NCI-H1105 treated with DMSO at 0.1 percent for 48 hours (cell line): ENCODE data around the gene AGTPBP1.
"Not testable (repeated sequence)": the region's sequence is repeated elsewhere in the genome, so short reads cannot be mapped to it uniquely, and the experiment has no call there.

Experiments used
- DNase-seq: peaks from one replicate; lab custom pipeline; 2025; lab: John Stamatoyannopoulos, UW

Gene AGTPBP1

DNA sequence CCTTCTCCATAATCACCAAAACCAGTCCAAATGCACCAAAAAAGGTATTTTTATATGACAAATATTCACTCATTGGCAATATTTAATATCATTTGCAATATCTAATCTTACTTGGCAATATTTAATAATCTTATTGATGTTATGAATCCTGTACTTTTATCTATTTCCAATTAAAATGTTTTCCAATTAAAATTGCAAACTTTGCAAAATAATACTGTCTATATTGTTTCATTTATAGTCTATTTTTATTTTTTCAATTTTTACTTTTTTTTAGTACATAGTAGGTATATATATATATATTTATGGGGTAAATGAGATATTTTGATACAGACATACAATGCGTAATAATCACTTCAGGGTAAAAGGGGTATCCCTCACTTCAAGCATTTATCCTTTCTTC is 109.9 kb downstream of the AGTPBP1 start:
- DNase-seq, result no peak

DNA sequence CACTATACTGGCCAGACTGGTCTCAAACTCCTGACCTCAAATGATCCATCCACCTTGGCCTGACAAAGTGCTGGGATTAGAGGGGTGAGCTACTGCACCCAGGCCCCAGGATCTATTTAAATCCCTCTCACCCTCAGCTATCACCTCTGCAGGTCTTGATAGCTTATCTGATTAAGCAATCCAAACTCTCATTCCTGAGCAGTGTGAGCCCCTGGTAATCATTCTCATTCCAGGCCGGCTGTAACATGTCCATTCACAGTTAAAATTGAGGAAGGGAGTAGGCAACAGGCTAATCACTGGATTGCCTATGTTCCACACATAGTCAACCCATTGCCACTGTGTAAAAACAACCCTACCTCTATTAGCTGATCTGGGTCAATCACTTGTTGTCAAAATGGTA is 111.1 kb downstream of the AGTPBP1 start:
- no peak for DNase-seq

DNA sequence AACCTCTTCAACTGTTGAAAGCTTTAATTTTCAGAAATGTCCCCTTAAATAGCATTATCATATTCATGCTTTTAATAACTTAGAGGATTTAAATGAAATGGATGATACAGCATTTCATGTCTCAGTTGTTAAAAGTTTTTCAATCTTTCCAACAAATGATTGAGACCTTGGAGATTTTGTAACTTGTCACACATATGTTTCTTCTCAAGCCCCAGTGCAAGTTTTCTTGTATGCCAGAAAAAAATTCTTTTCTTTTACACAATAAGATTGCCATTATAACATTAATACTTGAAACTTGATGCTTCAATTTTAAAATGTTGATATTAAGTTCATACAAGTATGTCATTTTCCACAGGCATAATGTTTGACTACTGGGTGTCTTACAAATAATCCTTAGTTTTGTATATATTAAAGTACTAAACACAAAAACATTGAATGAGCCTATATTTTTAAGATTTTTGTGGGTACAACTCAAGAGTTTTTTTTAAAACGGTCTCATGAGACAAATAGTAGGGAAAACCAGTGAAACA is 124.5 kb downstream of the AGTPBP1 start:
- no peak for DNase-seq

DNA sequence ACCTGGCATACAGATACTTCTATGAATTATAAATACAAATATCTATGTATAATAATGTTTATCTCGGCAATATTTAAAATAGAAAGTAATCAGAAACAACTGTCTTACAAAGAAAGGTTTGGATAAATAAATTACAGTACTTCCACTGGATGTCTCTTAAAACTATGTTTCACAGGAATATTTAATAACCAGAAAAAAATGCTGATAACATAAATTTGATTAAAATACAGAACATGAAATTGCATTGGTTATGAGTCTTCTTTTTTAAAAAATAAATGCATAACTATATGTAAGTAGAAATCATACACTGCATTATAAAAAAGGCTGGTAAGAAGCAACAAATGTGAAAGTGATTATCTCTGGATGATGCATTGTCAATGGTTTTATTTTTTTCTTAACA is 126.0 kb downstream of the AGTPBP1 start:
- no peak for DNase-seq

DNA sequence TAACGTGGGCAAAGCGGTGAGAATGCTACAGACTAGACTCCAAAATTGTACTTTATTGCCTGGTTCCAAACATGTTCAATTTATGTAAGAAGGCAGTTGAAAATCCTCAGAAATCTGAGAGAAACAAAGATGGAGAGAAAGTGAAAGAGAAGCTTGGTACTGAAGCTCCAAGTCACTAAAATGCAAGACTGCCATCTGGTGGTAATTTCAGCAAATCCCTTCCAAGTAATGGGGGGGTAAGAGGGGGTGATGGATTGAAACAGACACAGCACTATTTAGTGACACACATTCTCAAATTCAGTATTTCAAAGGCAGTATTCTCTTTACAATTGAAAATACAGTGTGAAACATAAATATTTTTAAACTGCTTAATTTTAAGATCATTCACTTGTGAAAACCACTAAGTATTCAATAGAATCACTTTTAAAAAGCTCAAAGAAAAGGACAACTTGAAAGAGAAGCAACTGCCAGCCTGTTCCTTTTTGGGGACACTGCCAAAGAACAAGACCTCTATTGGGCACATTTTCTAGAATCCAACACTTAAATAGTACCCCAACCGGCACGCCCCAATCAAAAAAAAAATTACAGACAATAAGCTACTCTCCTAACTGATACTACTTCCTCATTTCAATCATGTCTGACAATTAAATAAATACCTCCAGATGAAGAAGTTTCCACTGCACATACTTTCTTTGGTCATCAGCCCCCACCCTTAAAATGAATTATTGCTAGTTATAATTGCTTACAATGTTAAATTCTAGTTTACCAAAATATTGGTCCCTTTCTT is 131.5 kb downstream of the AGTPBP1 start:
- peak; percentile 67 for DNase-seq

DNA sequence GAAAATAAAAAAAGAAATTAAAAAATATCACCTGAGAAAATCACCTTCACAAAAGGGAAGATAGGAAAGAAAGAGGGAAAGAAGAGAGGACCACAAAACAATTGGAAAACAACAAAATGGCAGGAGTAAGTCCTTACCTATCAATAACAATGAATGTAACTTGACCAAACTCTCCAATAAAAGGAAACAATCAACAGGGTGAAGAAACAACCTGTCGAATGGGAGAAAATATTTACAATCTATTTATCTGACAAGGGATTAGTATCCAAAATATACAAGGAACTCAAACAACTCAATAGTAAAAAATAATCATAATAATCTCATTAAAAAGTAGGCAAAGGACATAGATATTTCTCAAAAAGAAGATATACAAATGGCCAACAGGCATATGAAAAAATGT is 135.8 kb downstream of the AGTPBP1 start:
- no peak for DNase-seq

DNA sequence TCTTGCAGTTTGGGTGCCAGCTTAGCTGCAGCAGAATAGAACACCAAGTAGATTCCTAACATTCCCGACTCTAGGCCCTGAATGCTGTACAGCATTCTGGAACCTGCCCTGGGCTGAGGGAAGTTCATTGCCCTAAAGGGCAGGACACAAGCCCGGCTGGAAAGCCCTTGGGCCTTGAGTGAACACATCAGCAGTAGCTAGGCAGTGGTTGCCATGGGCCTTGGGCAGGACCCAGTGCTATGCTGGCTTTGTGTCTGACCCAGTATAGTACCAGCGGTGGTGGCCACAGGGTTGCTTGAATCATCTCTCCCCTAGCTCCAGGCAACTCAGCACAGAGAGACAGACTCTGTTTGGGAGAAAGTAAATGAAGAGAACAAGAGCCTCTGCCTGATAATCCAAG is 137.8 kb downstream of the AGTPBP1 start:
- no peak for DNase-seq

DNA sequence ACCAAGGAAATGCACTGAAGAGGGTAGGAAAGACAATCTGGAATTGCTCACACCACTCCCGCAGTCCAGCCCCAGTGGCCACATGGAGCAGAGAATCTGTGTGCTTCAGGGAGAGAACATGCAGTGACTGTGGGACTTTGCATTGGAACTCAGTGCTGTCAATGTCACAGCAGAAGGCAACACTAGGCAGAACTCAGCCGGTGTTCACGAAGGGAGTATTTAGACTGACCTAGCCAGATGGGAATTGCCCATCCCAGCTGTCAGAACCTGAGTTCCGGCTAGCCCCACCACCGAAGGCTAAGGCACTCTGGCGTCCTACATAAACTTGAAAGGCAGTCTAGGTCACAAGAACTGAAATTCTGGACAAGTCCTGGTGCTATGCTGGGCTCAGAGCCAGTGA is 139.0 kb downstream of the AGTPBP1 start:
- no peak for DNase-seq

DNA sequence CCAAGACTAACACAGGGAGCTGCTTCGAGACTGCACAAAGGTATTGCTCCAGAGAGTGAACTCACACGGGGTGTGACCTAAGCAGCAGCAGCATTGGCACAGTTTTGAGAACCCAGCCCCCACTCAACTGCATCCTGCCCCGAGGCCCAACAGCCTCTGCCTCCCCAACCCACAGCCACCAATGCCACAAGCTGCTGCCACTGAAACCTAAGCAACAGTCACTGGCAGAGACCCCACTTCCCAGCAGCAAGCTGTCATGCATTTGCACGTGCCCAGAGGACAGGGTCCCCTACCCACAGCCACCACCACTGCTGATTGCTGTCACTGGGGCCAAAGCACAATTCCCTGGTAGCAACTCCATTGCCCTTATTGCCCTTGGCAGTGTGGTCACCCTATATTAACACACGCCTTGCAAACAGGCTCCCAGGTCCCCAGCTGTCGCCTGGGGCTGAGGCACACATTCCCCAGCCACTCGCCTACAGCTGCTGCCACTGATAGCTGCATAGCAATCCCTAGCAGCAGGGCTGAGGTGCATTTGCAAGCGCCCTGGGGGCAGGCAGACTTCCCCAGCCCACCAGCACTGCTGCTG is 141.0 kb downstream of the AGTPBP1 start:
- no peak for DNase-seq

DNA sequence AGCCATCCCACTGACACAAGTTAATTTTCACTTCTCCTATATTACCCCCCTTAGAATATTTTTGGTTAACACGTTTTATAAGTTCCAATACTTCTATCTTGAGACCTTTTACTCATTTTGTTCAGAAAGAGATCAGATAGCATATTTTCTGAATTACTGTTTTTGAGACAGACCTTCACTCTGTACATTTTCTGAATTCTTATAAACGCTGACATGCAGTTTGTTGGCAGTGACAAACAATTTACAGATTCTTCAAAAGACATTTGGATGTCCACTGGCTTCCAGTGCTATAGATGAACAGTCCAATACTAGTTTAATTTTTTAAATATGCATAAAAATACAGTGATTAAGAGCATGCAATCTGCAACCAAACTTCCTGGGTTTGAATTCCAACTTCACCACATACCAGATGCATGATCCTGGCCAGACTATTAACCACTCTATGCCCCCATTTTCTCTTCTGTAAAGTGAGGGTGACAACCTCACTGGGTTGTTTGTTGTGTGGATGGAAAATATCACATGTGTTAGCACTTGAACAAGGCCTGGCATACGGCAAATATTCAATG is 142.1 kb downstream of the AGTPBP1 start:
- no peak for DNase-seq

DNA sequence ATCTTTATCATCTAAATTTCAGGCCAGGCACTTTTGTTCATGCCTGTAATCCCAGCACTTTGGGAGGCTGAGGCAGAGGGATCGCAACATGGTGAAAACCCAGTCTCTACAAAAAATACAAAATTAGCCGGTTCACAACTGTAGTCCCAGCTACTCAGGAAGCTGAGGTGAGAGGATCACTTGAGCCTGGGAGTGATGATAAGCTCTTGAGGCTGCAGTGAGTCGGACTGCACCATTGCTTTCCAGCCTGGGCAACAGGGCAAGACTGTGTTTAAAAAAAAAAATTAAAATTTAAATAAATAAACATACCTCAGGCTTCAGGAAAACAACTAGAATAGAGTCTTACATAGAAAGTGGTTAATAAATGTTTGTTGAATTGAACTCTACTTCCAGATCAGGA is 147.4 kb downstream of the AGTPBP1 start:
- DNase-seq, result no peak

DNA sequence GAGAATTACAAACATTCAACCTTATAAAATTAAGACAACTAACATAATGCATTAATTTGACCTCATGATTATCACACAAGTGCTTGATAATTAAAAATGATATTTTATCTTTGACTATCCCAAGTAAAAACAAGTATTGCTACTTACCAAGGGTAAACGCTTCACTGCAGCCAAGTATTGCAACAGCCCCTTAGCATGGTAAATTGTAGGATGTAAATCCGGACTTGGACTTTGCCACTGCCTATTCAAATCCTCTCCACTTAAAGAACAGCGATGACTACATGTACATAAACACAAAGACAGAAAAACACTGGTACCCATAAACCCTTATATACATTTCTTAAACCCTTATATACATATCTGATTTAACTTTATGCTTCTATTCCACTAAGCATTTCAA is 155.1 kb downstream of the AGTPBP1 start:
- no peak for DNase-seq

DNA sequence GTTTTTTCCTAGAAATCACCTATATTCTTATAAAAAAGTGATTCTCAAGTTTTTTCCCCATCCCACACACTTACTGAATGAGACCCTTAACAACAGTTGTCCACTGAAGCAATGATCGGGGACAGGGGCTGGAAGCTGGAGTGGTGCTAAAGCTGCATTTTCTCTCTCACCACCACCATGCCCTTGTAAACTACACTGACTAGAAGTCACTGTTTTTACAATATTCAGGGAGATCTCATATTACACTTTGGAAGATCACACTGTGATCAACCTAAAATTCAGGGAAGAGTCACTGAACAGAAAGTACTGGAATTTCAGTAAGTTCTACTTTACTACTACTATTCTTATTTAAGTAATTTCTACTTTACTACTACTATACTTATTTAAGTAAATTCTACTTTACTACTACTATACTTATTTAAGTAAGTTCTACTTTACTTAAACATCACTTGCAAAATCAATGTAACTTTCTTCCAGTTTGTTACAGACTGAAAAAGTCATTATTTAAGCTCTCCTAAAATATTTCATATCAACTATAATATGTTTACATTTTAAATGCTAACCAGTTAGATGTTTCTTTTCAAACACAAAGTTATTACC is 164.3 kb downstream of the AGTPBP1 start:
- no peak for DNase-seq

DNA sequence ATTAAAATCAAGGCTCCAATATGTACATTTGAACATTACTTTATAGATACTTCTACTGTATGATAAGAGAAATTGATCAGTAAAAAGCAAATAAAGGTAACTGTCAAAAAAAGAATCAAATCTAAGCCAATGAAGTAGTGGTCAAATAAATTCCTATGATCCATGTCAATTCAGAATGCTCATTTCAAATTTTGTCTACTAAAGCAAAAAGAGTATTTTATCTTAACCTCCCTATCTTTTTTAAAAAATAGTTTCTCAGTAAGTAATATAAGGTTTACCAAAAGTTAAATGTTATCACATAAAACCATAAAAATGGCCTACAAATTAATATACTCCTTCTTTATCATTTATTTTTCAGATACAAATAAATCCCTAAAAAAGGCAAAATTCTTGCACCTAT is 165.9 kb downstream of the AGTPBP1 start:
- DNase-seq, result no peak

DNA sequence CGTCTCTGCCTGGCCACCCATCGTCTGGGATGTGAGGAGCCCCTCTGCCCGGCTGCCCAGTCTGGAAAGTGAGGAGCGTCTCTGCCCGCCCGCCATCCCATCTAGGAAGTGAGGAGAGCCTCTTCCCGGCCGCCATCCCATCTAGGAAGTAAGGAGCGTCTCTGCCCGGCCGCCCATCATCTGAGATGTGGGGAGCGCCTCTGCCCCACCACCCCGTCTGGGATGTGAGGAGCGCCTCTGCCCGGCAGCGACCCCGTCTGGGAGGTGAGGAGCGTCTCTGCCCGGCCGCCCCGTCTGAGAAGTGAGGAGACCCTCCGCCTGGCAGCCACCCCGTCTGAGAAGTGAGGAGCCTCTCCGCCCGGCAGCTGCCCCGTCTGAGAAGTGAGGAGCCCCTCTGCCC is 168.2 kb downstream of the AGTPBP1 start:
- not testable (repeated sequence) for DNase-seq

DNA sequence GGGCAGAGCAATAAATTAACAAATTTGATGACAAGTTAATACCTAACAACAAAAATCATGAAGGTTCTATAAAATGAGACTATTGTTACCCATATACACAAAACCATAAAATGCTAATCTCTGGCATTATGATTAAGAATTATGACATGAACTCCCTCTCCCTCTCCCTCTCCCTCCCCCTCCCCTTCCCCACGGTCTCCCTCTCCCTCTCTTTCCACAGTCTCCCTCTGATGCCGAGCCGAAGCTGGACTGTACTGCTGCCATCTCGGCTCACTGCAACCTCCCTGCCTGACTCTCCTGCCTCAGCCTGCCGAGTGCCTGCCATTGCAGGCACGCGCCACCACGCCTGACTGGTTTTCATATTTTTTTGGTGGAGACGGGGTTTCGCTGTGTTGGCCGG is 168.8 kb downstream of the AGTPBP1 start:
- DNase-seq, result not testable (repeated sequence)

DNA sequence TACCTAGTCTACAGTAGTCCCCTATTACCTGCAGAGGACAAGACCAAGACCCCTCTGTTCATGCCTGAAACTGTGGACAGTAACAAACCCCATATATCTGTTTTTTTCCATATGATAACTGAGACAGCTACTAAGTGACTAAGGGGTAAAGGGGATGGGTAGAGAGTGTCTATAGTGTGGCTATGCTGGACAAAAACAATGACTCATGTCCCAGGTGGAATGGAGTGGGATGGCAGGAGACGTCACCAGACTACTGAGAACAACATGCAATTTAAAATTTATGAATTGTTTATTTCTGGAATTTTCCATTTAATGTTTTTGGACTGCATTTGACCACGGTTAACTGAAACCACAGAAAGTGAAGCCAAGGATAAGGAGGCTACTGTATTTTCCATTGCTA is 171.8 kb downstream of the AGTPBP1 start:
- DNase-seq, result no peak

DNA sequence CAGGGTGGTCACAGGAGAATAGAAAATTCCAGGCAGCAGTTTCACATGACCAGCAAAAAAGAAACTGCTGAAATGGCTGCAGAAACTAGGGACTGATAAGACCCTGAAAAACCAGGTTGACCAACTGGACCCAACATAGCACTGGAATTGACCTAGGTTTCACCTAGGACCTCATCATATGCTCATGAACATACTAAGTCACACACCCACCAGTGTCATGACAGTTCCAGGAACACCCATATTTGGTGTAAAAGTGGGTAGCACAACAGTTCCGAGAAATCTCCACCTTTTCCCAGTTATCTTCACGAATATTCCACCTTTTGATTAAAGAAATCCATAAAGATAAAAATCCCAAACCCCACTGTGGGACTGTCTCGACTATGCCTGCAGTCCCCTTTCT is 182.2 kb downstream of the AGTPBP1 start:
- no peak for DNase-seq

DNA sequence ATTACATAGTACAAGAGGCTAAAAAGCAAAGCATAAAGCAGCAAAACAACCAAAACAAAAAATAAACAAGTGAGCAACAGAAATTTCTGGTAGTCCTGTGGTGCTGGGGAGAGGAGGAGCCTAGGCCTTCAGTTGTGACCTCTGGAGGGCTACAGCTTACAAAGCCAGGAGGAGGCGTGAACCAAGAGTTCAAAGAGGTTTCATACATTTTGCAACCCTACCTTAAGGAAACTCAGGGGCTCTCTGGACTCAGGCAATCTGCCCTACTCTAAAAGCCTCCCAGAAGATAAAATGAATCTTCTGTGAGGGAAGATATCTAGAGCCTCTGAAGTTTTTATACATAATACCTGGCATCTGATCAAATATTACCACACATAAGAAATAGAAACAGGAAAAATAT is 187.4 kb downstream of the AGTPBP1 start:
- DNase-seq, result no peak

DNA sequence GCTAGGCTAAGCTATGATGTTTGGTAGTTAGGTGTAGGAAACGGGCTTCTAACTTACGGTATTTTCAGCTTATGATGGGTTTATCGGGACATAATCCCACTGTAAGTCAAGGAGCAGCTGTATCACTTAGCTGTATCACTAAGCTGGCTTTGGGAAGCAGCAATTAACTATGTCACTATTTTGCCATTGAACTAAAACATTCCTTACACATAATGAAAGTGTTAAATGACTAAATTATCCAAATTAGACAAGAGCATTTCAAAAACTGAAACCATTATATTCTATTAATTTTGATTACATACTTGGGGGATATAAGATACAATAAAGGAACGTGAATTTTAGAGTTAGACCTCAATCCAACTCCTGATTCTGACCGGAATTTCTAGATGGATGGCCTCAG is 188.3 kb downstream of the AGTPBP1 start:
- no peak for DNase-seq

DNA sequence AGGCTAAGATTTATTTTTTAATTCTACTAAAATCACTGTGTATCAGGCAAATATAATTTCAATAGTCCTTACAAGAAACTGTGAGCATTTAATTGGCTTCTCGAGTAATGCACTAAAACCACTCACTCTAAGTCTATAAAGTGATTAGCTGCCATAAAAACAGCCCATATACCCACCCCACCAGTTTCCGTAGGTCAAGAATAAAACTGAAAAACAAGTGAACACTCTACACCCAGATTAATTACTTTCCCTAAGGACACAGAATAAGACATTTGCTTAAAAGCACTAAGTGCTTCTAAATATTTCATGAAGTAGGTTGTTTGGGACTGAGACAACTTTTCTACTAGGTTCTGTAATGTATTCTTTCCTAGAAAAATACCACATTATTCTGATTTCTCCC is 194.2 kb downstream of the AGTPBP1 start:
- DNase-seq, result no peak

DNA sequence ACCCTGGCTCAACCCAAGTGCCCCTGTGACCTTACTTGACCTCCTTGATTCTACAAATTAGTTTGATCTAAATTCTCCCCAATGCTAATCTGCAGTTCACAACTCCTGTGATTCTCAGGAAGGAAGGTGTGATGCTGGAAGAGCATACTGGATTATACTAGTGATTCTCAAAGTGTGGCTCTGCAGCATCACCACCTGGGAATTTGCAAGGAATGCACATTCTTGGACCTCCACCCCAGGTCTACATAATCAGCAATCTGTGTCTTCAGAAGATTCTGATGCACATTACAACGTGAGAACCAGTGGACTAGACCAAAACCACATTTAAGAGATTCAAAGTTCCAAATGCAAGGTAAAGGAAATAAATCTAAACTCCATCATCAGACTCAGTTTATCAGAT is 198.6 kb downstream of the AGTPBP1 start:
- DNase-seq, result no peak

DNA sequence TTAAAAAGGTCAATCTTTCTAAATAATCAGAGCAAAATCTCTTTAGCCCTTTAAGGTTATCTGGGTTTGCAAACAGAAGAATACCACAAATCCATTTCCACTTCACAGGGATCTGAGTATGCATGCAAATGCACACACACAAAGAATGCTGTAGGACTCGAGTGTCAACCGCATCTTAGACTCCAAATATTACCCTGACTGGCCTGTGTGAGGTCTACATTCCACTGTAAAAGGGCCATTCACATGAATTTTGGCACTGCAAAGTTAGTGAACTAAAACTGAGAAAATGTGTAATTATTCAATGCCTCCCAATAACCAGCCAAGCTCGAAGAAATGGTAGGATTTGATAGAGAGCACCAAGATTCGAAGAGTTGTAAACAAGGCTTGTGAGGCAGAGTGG is 199.9 kb downstream of the AGTPBP1 start:
- DNase-seq, result no peak
